HepG2 (cell line): ENCODE data around the gene PLD1. TPM values are rescaled to one million over a fixed set of nuclear protein-coding genes. Genes with fewer than 3 reads are reported as not detected.

ENCODE experiments used
- ATAC-seq: fragments of 200-7000 bp; cut with Tn5 transposase; 3 replicates; pipeline ENCODE4 v1.9.1; 2020; ENCODE audit warnings: mild to moderate bottlenecking, moderate library complexity
- BruUV-seq: library from RNA; stranded (reverse); fragments of 400-500 nt; replicated peaks from 2 replicates; lab custom pipeline; 2021; lab: Mats Ljungman, UMichigan
- CTCF ChIA-PET: fragments of 300-600 bp; formaldehyde crosslinking; extraction: SDS; loops from one replicate; lab custom pipeline; 2021; ENCODE audit warnings: low total read pairs, inconsistent platforms, low intra/inter-chr PET ratio; lab: Yijun Ruan, JAX
- POLR2A ChIA-PET: fragments of 350-600 bp; sonication (Branson Sonifier 250); formaldehyde crosslinking; loops from one replicate; lab custom pipeline; 2020; ENCODE audit warnings: antibody characterized with exemption, inconsistent platforms; lab: Yijun Ruan, JAX
- DNase-seq: peaks from one replicate; pipeline ENCODE4 v3.0.0-alpha.2; 2015; ENCODE audit warnings: low spot score
- FAIRE-seq: peaks from 3 replicates; lab custom pipeline; 2011; peaks lifted over from hg19 to GRCh38; lab: Jason Lieb, UNC
- H2AFZ ChIP-seq: one replicate; pipeline ENCODE4 v1.6.1; 2011; ENCODE audit warnings: low read length, inconsistent platforms
- H3K27ac ChIP-seq: fragments of 300-600 bp; 3 replicates; pipeline ENCODE4 v1.8.0; 2011; ENCODE audit warnings: mixed run types, mild to moderate bottlenecking, mixed read lengths, low read length, inconsistent platforms; ENCODE audit not compliant: insufficient read depth; ENCODE audit errors: extremely low read length
- H3K27me3 ChIP-seq, 2 experiments: fragments of 200-600 bp in 1 of 2; 2 replicates in 1 of 2; 3 replicates in 1 of 2; pipeline versions ENCODE4 v1.6.0 to v1.8.0; 2011; ENCODE audit warnings: low read length in 2 of 2, mild to moderate bottlenecking in 2 of 2, moderate library complexity in 2 of 2, inconsistent platforms in 1 of 2; ENCODE audit not compliant: insufficient read depth in 2 of 2, control insufficient read depth in 1 of 2
- H3K36me3 ChIP-seq, 2 experiments: fragments of 200-600 bp in 1 of 2; replicated peaks in 1 of 2; 2 replicates in 1 of 2; 3 replicates in 1 of 2; pipeline versions ENCODE4 v1.5.1 to v1.8.0; 2011; ENCODE audit warnings: low read length in 2 of 2, inconsistent platforms in 1 of 2; ENCODE audit not compliant: insufficient read depth in 2 of 2, control insufficient read depth in 1 of 2
- H3K4me1 ChIP-seq: 2 replicates; pipeline ENCODE4 v1.5.1; 2012; ENCODE audit warnings: low read length, inconsistent platforms; ENCODE audit not compliant: insufficient read depth
- H3K4me2 ChIP-seq: 2 replicates; pipeline ENCODE4 v1.6.0; 2011; ENCODE audit warnings: low read depth, low read length, inconsistent platforms
- H3K4me3 ChIP-seq, 3 experiments: fragments of 200-600 bp in 1 of 3; sonication (generic), shearing (Covaris generic) in 1 of 3; replicated peaks in 1 of 3; 2 replicates each; pipeline ENCODE4 v1.5.1; 2011 to 2016; ENCODE audit warnings: low read length in 3 of 3, inconsistent platforms in 2 of 3, low read depth in 2 of 3, mild to moderate bottlenecking in 2 of 3, control low read depth in 1 of 3, mixed read lengths in 1 of 3; ENCODE audit not compliant: insufficient read depth in 1 of 3
- H3K79me2 ChIP-seq: one replicate; pipeline ENCODE4 v1.6.1; 2011; ENCODE audit warnings: low read length, inconsistent platforms; ENCODE audit not compliant: insufficient read depth
- H3K9ac ChIP-seq: 2 replicates; pipeline ENCODE4 v1.6.0; 2011; ENCODE audit warnings: mild to moderate bottlenecking, low read depth, low read length, inconsistent platforms; ENCODE audit not compliant: insufficient read depth
- H3K9me3 ChIP-seq: 2 replicates; pipeline ENCODE4 v1.5.1; 2012; ENCODE audit warnings: mild to moderate bottlenecking, low read length
- H4K20me1 ChIP-seq: 2 replicates; pipeline ENCODE4 v1.6.0; 2011; ENCODE audit warnings: inconsistent platforms, mild to moderate bottlenecking, low read length, moderate library complexity; ENCODE audit not compliant: insufficient read depth
- ARID5B ChIP-seq: IDR thresholded peaks from 2 replicates; pipeline ENCODE4 v1.4.0; 2020; ENCODE audit warnings: mild to moderate bottlenecking, missing genetic modification reagents
- KIAA2018 ChIP-seq: sonication (generic); formaldehyde crosslinking; IDR thresholded peaks from 2 replicates; pipeline ENCODE4 v1.5.0; 2020; ENCODE audit warnings: mild to moderate bottlenecking, missing genetic modification reagents, borderline replicate concordance
- ZNF280D ChIP-seq: sonication (generic); formaldehyde crosslinking; IDR thresholded peaks from 2 replicates; pipeline ENCODE4 v1.5.1; 2020; ENCODE audit warnings: mild to moderate bottlenecking, missing genetic modification reagents
- ZNF574 ChIP-seq: sonication (generic); formaldehyde crosslinking; IDR thresholded peaks from 2 replicates; pipeline ENCODE4 v1.4.0; 2020; ENCODE audit warnings: missing genetic modification reagents
- WGBS: methylation state at CpG from one replicate; pipeline ENCODE4 v1.1.6; 2017; ENCODE audit warnings: low lambda C conversion rate; 5-methylcytosine and 5-hydroxymethylcytosine counted together
- in situ Hi-C: cut with HindIII; loops from 2 replicates; pipeline ENCODE4 v1.10.0; 2017; ENCODE audit warnings: low pct_unique_long_range_greater_than_20kb; ENCODE audit not compliant: extremely low pct_ligation_motif_present
- intact Hi-C: fragments of 100-400 bp; cut with micrococcal nuclease; formaldehyde crosslinking; loops from one replicate; pipeline ENCODE4 v1.10.0; 2022; ENCODE audit not compliant: unreplicated experiment
- polyA plus RNA-seq, 8 experiments: library from polyadenylated mRNA; depleted of rRNA in 3 of 8; stranded (reverse) in 7 of 8; unstranded in 1 of 8; fragments of >200 nt; fragmentation: Illumina TruSeq in 4 of 8; extraction: Trizol in 4 of 8; gene quantifications; 2 replicates each; pipeline versions ENCODE4 v1.2.1 to v1.2.3, GENCODE V29; 2011 to 2016; ENCODE audit warnings: low read depth in 4 of 8, missing spikeins in 1 of 8, mixed read lengths in 1 of 8; ENCODE audit not compliant: insufficient read depth in 1 of 8
- total RNA-seq, 5 experiments: library from RNA; depleted of rRNA; stranded (reverse); fragments of >200 nt; fragmentation: Illumina TruSeq; extraction: Trizol; gene quantifications; 2 replicates each; pipeline ENCODE4 v1.2.3, GENCODE V29; 2016; ENCODE audit warnings: low read depth in 1 of 5

Gene PLD1
- total and polyA plus RNA-seq, 2 of the 13 experiments (the other 11 are each of a cell fraction or from before 2014, with no cell fraction given): 27.1 to 59.4 TPM

GRCh38 chr3:171835116-171835515 lies 24.8 kb upstream of the PLD1 start:
- no TSS peak for BruUV-seq
- intact Hi-C loops: loop anchor here (10.0 kb wide), 2 partner anchors 100 to 650 kb away; no protein-coding TSS in a partner anchor
- no peak for TF ChIP-seq ZNF574 (CRISPR knock-in tag)
- no peak for TF ChIP-seq KIAA2018 (CRISPR knock-in tag)
- TF ChIP-seq ARID5B: no peak
- TF ChIP-seq ZNF280D (CRISPR knock-in tag): no peak

More at GRCh38 chr3:171835116-171835515, 24.8 kb upstream of the PLD1 start:
- FAIRE-seq (no peak), ATAC-seq (no peak), DNase-seq (no peak)
- Histone ChIP-seq H3K79me2 (peaks cover 3% of the 10 kb centered on the region), H2AFZ (no peak overlapping the region), H4K20me1 (no peaks in the 10 kb centered on the region), H3K27me3 (no peaks in the 10 kb centered on the region), H3K9ac (no peak overlapping the region), H3K9me3 (no peaks in the 10 kb centered on the region), H3K4me3 (no peak overlapping the region), H3K27ac (peak overlapping the region; percentile 48), H3K4me2 (no peak overlapping the region), H3K4me1 (peaks cover 83% of the 10 kb centered on the region), H3K36me3 (no peaks in the 10 kb centered on the region)
- ChIA-PET POLR2A (interaction anchor here (1.2 to 1.5 kb wide), 2 partner anchors 29 to 48 kb away, joined by 5 to 6 read pairs; no protein-coding TSS in a partner anchor), CTCF (no interaction called here)
- 98% methylated on average over 5 of the region's 5 CpGs for WGBS
- in situ Hi-C loops: no loop called here
